KMS-11 (cell line): ENCODE measurements around the gene CACNA1A.

Experiments
- H2AFZ ChIP-seq: fragments of 200-600 bp; sonication (generic); 2 replicates; pipeline ENCODE4 v1.6.1; 2016; ENCODE audit warnings: antibody characterized with exemption, mixed run types, low read depth
- H3K27ac ChIP-seq: fragments of 200-600 bp; sonication (generic); 2 replicates; pipeline ENCODE4 v1.6.1; 2016; ENCODE audit warnings: mild to moderate bottlenecking, mixed run types
- H3K27me3 ChIP-seq: fragments of 200-600 bp; sonication (generic); 2 replicates; pipeline ENCODE4 v1.6.1; 2017; ENCODE audit warnings: mild to moderate bottlenecking, low read depth, mixed run types, moderate library complexity; ENCODE audit not compliant: insufficient read depth
- H3K36me3 ChIP-seq: fragments of 200-600 bp; sonication (generic); 2 replicates; pipeline ENCODE4 v1.6.1; 2017; ENCODE audit warnings: mild to moderate bottlenecking, mixed run types; ENCODE audit not compliant: insufficient read depth
- H3K4me1 ChIP-seq: fragments of 200-600 bp; sonication (generic); 2 replicates; pipeline ENCODE4 v1.6.1; 2016; ENCODE audit warnings: mild to moderate bottlenecking, low read depth, mixed run types; ENCODE audit not compliant: poor library complexity, severe bottlenecking
- H3K4me2 ChIP-seq: fragments of 200-600 bp; sonication (generic); 2 replicates; pipeline ENCODE4 v1.7.0; 2016; ENCODE audit warnings: mild to moderate bottlenecking, mixed run types
- H3K4me3 ChIP-seq: fragments of 200-600 bp; sonication (generic); IDR thresholded peaks from 2 replicates; pipeline ENCODE4 v1.6.1; 2017; ENCODE audit warnings: low read depth, low read length, mixed read lengths; ENCODE audit not compliant: insufficient read depth
- H3K79me2 ChIP-seq: fragments of 200-600 bp; sonication (generic); 2 replicates; pipeline ENCODE4 v1.6.1; 2016; ENCODE audit warnings: low read depth, mixed run types; ENCODE audit not compliant: insufficient read depth
- H3K9ac ChIP-seq: fragments of 200-600 bp; sonication (generic); 2 replicates; pipeline ENCODE4 v1.6.1; 2016; ENCODE audit warnings: mild to moderate bottlenecking, mixed run types
- H4K20me1 ChIP-seq: fragments of 200-600 bp; sonication (generic); 2 replicates; pipeline ENCODE4 v1.6.1; 2016; ENCODE audit warnings: mild to moderate bottlenecking, mixed run types; ENCODE audit not compliant: insufficient read depth
- CTCF ChIP-seq: fragments of 200-600 bp; sonication (generic); conservative IDR thresholded peaks from 2 replicates; pipeline ENCODE4 v1.6.1; 2017; ENCODE audit warnings: low read depth, mild to moderate bottlenecking, antibody characterized with exemption, low read length, moderate library complexity, mixed read lengths

Gene CACNA1A

GRCh38 chr19:13521066-13521465 lies 14.8 kb upstream of the CACNA1A start:
- TF ChIP-seq CTCF = no peak
- no peak overlapping the region for H3K4me2 ChIP-seq
- H4K20me1 ChIP-seq = no peaks in the 10 kb centered on the region
- H3K4me1 ChIP-seq = no peaks in the 10 kb centered on the region
- H3K9ac ChIP-seq = no peak overlapping the region
- no peak overlapping the region for H3K4me3 ChIP-seq
- H3K27ac ChIP-seq = no peak overlapping the region
- no peak overlapping the region for H2AFZ ChIP-seq
- peaks cover 7% of the 10 kb centered on the region; the same call in 1 of the 2 replicates for H3K27me3 ChIP-seq
- no peaks in the 10 kb centered on the region for H3K36me3 ChIP-seq
- no peaks in the 10 kb centered on the region for H3K79me2 ChIP-seq

- Histone ChIP-seq H3K4me1 (no peaks in the 10 kb centered on the region), H3K27me3 (peaks cover 20% of the 10 kb centered on the region; the same call in 1 of the 2 replicates), H4K20me1 (no peaks in the 10 kb centered on the region), H3K79me2 (no peaks in the 10 kb centered on the region), H3K9ac (no peak overlapping the region), H3K27ac (no peak overlapping the region), H3K4me3 (no peak overlapping the region), H3K4me2 (no peak overlapping the region), H2AFZ (no peak overlapping the region), H3K36me3 (no peaks in the 10 kb centered on the region)
- TF ChIP-seq CTCF = no peak
Measured at GRCh38 chr19:13511947-13512346, 5.7 kb upstream of the CACNA1A start.

- Histone ChIP-seq H3K4me3 (no peak overlapping the region), H2AFZ (no peak overlapping the region), H3K27ac (no peak overlapping the region)
Measured at GRCh38 chr19:13507053-13507611, 853 bp upstream of the CACNA1A start.

GRCh38 chr19:13505761-13506470 lies 363 bp downstream of the CACNA1A start:
- H3K79me2 ChIP-seq = no peaks in the 10 kb centered on the region
- no peak overlapping the region for H2AFZ ChIP-seq
- H3K9ac ChIP-seq = no peak overlapping the region
- H3K36me3 ChIP-seq = no peaks in the 10 kb centered on the region
- no peak overlapping the region for H3K27ac ChIP-seq
- H3K4me1 ChIP-seq = no peaks in the 10 kb centered on the region
- no peak for TF ChIP-seq CTCF
- no peaks in the 10 kb centered on the region for H4K20me1 ChIP-seq
- H3K27me3 ChIP-seq = peaks cover 16% of the 10 kb centered on the region; the same call in 1 of the 2 replicates
- H3K4me3 ChIP-seq = no peak overlapping the region
- no peak overlapping the region for H3K4me2 ChIP-seq

More at GRCh38 chr19:13507053-13507611, 853 bp upstream of the CACNA1A start:
- H4K20me1 ChIP-seq = no peaks in the 10 kb centered on the region
- no peak for TF ChIP-seq CTCF
- H3K27me3 ChIP-seq = peaks cover 7% of the 10 kb centered on the region; the same call in 1 of the 2 replicates
- no peak overlapping the region for H3K4me2 ChIP-seq
- H3K79me2 ChIP-seq = no peaks in the 10 kb centered on the region
- no peaks in the 10 kb centered on the region for H3K4me1 ChIP-seq
- H3K36me3 ChIP-seq = no peaks in the 10 kb centered on the region
- no peak overlapping the region for H3K9ac ChIP-seq
